ENCODE results near the gene RNPEP.
"Not testable (repeated sequence)": the region's sequence is repeated elsewhere in the genome, so short reads cannot be mapped to it uniquely, and the experiment has no call there.

RNPEP gene

GRCh38 chr1:201962382-201962781 lies 20.1 kb upstream of the RNPEP start:
- not testable (repeated sequence) for DNase-seq

DNA sequence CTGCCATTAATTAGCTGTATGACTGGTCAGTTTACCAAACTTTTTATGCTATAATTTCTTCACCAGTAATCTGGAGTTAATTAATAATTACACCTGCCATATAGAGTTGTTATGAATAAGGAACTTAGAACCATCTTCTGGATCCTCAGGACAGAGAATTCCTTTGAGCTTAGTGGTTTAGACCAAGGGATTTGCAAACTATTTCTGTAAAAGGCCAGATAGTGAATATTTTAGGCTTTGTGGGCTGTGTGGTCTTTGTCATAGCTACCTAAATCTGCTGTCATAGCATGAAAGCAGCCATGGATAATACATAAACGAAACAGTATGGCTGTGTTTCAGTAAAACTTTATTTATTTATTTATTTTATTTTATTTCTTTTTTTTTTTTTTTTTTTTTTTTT lies 18.2 kb upstream of the RNPEP start:
- no peak for DNase-seq

DNA sequence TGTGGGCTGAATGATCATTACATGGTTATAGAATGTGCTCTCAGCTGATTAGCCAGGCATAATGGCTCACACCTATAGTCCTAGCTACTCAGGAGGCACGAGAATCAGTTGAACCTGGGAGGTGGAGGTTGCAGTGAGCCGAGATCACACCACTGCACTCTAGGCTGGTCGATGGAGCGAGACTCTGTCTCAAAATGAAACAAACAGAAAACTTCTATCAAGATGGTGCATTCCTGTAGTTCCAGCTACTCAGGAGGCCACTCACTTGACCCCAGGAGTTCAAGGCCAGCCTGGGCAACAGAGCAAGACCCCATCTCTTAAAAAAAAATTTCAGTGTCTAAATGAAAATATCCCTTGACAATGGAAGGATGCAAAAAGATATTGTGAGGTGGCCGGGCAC lies 16.3 kb upstream of the RNPEP start:
- DNase-seq: no peak

GRCh38 chr1:201968202-201968925 lies 14.1 kb upstream of the RNPEP start:
- DNase-seq: no peak

DNA sequence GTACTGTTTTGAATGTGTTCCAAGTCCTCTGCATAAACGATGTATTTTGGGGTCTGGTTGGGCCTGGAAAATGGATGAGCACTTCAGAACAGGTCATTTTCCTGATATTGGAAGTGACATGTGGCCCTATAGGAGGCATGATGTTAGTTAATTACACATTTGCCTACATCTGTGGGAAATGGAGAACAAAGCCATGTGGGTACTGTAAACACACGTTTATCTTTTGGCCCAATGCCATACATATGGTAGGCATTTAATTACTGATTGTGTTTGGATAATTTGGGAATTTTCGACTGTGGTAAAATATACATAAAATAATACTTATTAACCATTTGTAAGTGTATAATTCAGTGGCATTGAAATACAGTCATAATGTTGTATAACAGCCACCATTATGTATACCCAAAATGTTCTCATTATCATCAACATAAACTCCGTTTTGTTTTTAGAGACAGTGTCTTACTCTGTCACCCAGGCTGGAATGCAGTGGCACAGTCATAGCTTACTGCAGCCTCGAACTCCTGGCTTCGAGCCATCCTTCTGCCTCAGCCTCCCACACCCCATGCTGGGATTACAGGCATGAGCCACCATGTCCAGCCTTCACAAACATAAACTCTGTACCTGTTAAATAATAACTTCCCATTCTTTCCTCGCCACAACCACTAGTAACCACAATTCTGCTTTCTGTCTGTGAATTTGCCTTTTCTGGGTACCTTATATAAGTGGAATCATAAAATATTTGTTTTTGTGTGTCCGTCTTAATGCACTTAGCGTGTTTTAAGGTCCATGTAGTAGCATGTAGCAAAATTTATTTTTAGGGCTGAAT lies 11.9 kb upstream of the RNPEP start:
- DNase-seq: no peak

DNA sequence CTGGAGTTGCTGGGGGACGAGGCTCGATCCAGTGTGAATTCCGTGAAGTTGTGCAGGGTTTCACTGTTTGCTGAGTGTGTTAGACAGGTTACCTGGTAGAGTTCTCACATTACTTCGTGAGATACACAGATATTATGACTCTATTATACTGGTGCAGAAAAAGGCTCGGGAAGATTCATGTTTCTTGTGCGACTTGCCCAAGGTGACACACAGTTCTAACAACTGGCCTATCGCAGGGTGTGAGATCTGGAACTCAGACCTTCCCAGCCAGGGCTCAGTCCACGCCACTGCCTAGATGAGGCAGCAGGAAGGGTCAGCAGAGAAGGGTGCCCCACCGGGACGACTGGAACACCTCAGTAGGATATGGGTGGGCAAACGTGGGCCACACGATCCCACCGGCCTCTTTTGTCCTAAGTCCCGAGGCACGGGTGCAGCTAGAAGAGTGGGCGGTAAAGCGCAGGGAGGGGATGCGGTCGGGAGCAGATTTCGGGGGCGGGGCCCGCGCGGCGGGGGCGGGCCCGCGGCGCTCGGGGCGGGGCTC lies 296 bp upstream of the RNPEP start:
- peak in 4 of 5 donors; percentile 33 to 65 (median 55) for DNase-seq

DNA sequence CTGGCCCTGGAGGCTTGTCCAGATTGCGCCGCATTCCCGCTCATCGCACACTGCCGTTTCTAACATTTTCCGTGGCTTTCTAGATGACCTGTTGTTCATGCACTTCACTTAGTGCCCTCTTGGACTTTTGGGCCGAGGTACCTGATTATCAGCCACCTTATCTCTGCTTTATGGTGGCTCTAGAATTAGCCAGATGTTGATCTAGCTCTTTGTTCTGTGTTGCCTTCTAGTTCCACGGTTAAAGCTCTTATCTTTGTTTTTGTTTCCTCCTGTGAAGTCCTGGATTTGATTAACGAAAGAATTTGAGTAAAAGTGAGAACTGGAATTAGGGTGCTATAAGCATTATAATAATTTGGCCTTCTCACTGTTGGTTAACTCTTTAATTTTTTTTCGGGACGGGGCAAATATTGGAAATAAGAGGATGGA lies 945 bp downstream of the RNPEP start:
- no peak for DNase-seq

DNA sequence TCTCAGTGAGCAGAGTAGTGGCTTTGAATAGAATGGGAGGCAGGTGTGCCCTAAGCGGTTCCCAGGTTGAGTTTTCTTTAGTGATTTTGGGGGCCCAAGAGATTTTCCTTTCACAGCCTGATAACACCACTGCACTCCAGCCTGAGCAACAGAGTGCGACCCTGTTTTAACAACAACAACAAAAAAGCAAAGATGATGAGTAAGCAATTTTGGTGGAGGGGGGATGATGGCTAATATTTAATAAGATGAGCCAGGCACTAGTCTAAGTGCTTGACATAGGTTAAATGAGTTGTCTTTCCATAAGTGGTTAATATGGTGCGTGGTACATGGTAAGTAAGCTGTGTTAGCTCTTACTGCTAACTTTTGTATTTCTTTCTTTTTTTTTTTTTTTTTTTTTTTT lies 2.0 kb downstream of the RNPEP start:
- DNase-seq: no peak

GRCh38 chr1:201985355-201985754 lies 2.9 kb downstream of the RNPEP start:
- no peak for DNase-seq

DNA sequence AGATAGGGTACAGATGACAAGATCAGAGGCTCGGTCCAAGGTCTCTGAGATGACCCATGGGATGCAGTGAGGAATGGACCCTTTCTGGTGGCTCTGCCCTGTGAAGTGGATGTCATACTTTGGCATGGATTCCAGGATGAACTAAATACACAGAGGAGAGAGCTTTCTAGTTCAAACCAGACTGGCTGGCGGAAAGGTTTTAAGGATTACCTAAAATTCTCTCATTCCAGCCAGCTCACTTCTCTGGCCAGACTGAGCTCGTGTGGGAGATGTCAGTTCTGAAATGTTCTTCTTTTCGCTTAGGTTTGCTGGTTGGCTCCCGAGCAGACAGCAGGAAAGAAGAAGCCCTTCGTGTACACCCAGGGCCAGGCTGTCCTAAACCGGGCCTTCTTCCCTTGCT lies 6.2 kb downstream of the RNPEP start:
- no peak for DNase-seq

GRCh38 chr1:201989354-201990128 lies 7.1 kb downstream of the RNPEP start:
- no peak for DNase-seq

DNA sequence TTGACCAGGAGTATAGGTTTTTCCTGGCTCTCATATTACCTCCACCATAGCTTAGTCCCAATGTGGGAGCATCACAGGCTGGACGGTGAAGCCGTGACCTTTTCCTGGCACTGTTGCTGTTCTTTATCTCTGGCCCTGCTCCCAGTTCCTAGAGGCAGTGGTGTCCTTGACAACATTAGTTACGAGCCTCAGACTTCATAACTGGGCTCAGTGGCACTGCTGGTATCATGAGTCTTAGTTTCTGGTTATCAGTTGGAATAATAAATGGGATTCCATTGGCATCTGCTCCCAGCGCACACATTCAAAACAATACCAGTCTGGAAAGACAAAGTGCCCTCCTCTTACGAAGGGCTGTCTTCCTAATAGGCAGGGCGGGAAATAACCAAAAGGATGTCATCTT lies 8.0 kb downstream of the RNPEP start:
- no peak for DNase-seq

- peak in 1 of 5 donors; percentile 24 for DNase-seq
Measured at GRCh38 chr1:201999625-202000238, 17.3 kb downstream of the RNPEP start.

- DNase-seq: no peak
Measured at GRCh38 chr1:202002507-202002906, 20.1 kb downstream of the RNPEP start.

GRCh38 chr1:202004711-202005110 lies 22.3 kb downstream of the RNPEP start:
- no peak for DNase-seq

DNA sequence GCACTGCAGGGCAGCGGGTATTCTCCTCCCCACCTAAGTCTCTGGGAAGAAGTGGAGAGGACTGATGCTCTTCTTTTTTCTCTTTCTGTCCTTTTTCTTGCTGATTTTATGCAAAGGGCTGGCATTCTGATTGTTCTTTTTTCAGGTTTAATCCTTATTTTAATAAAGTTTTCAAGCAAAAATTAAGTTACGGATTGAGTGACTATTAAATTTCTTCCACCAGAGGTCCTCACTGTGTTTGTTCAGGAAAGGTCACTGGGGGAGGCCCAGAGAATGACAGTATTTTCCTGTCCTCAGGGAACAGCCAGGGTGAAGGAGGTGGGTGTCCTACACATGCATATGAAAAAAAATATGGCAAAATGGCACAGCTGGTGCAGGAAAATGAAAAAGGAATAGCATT lies 23.5 kb downstream of the RNPEP start:
- DNase-seq: no peak

DNA sequence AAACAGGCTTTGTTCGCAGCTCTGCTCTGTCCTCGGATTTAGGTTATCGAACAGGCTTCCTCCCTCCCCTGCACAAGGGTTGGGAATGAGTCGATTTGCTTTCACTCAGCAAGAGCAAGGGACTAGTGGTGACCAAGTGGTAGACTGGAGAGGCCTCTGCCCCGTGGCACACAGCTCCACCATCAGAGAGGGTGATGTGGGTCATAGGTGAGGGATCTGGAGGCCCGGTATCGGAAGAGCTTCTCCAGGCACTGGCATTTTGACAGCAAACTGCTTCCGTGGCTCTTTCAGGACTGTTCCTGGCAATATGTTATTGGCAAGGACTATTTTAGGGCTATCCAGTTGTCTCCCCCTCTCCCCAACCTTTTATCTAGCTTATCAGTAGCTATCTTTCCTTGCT lies 24.9 kb downstream of the RNPEP start:
- DNase-seq: no peak

GRCh38 chr1:202007805-202008489 lies 25.5 kb downstream of the RNPEP start:
- no peak for DNase-seq

DNA sequence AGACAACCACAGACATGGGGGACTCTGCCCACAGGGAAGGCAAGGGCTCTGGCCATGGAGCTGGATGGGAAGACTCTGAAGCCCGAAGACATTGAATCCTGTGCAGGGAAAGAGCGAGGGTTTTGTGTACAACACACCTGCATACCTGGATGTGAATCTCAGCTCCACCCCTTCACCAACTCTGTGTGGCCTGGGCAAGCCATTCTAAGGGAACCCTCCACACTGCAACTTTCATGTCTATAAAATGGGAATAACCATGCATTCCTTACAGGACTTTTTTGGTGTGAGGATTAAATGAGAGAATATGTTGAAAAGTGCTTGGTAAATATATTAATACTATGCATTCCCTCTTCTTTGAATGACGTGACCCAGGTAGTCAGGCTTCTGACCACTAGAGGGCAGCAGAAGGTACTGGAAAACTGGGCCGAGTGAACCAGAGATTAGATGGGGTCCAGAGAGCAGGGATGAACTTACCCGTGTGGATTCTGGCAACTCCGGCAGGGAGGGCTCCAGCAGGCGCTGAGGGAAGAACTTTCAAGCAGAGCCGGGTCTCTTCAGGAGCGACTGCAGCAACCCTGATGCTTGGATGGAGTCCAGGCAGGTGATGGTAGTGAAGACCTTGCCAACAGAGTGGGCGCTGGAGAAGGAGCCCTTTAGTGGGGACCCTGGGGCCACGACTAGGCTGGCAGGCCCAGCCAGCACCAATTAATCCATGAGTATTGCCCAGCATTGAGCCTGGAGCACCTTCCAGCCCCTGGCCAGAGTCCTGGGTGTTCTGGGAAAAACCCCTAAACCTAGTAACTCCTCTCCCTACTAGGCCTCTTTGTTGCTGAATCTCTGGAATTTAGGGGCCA lies 27.1 kb downstream of the RNPEP start:
- DNase-seq: peak in 4 of 5 donors; percentile 21 to 51 (median 36)

GRCh38 chr1:202010180-202011015 lies 27.9 kb downstream of the RNPEP start, which contains the start of gene ELF3:
ELF3 (plus strand) TSS chr1:202010587; CDS start chr1:202011137, 550 bp downstream.
- no peak for DNase-seq
